ENCODE measurements around the gene CH25H.

The CH25H gene

GRCh38 chr10:89216056-89216455 is 8.9 kb upstream of the CH25H start:
- H3K4me3 ChIP-seq (ENCODE audit: low read depth, low read length): no peak overlapping the region
- no peak overlapping the region for H3K27ac ChIP-seq
- DNase-seq: no peak
- TF ChIP-seq CTCF (IDR thresholded peaks at IDR 0.05; ENCODE audit: low read depth, low read length, missing control alignments): no peak
- in situ Hi-C loops (cut with HindIII; ENCODE audit: low pct_ligation_motif_present, low sequenced_read_pairs): loop anchor here (25.0 kb wide), 1 partner anchor 204 kb away; no protein-coding TSS in a partner anchor
- H3K27me3 ChIP-seq (replicated peaks): no peaks in the 10 kb centered on the region
- H3K36me3 ChIP-seq (replicated peaks): no peaks in the 10 kb centered on the region

GRCh38 chr10:89215511-89215910 is 8.4 kb upstream of the CH25H start:
- in situ Hi-C loops (cut with HindIII; ENCODE audit: low pct_ligation_motif_present, low sequenced_read_pairs): loop anchor here (25.0 kb wide), 1 partner anchor 203 kb away; no protein-coding TSS in a partner anchor
- Histone ChIP-seq H3K4me3 (ENCODE audit: low read depth, low read length) (no peak overlapping the region), H3K27me3 (replicated peaks) (no peaks in the 10 kb centered on the region), H3K36me3 (replicated peaks) (no peaks in the 10 kb centered on the region), H3K27ac (no peak overlapping the region)
- no peak for TF ChIP-seq CTCF (IDR thresholded peaks at IDR 0.05; ENCODE audit: low read depth, low read length, missing control alignments)
- no peak for DNase-seq

- no peak for TF ChIP-seq CTCF (IDR thresholded peaks at IDR 0.05; ENCODE audit: low read depth, low read length, missing control alignments)
These were observed 7.5 kb upstream of the CH25H start for GRCh38 chr10:89214566-89215165.

GRCh38 chr10:89213191-89213808 is 6.2 kb upstream of the CH25H start:
- in situ Hi-C loops (cut with HindIII; ENCODE audit: low pct_ligation_motif_present, low sequenced_read_pairs): loop anchor here (25.0 kb wide), 1 partner anchor 201 kb away; no protein-coding TSS in a partner anchor
- Histone ChIP-seq H3K27me3 (replicated peaks) (no peaks in the 10 kb centered on the region), H3K27ac (no peak overlapping the region), H3K36me3 (replicated peaks) (no peaks in the 10 kb centered on the region), H3K4me3 (ENCODE audit: low read depth, low read length) (no peak overlapping the region)
- DNase-seq: no peak
- peak; percentile 60 for TF ChIP-seq CTCF (IDR thresholded peaks at IDR 0.05; ENCODE audit: low read depth, low read length, missing control alignments)

More at GRCh38 chr10:89214566-89215165, 7.5 kb upstream of the CH25H start:
- no peak overlapping the region for H3K27ac ChIP-seq
- H3K27me3 ChIP-seq (replicated peaks): no peaks in the 10 kb centered on the region
- no peaks in the 10 kb centered on the region for H3K36me3 ChIP-seq (replicated peaks)
- in situ Hi-C loops (cut with HindIII; ENCODE audit: low pct_ligation_motif_present, low sequenced_read_pairs): loop anchor here (25.0 kb wide), 1 partner anchor 202 kb away; no protein-coding TSS in a partner anchor
- no peak overlapping the region for H3K4me3 ChIP-seq (ENCODE audit: low read depth, low read length)
- no peak for DNase-seq

- DNase-seq: no peak
- H3K4me3 ChIP-seq (ENCODE audit: low read depth, low read length): no peak overlapping the region
- H3K36me3 ChIP-seq (replicated peaks): no peaks in the 10 kb centered on the region
- H3K27me3 ChIP-seq (replicated peaks): peaks cover 6% of the 10 kb centered on the region
- in situ Hi-C loops (cut with HindIII; ENCODE audit: low pct_ligation_motif_present, low sequenced_read_pairs): loop anchor here (25.0 kb wide), 1 partner anchor 199 kb away; no protein-coding TSS in a partner anchor
- no peak overlapping the region for H3K27ac ChIP-seq
- no peak for TF ChIP-seq CTCF (IDR thresholded peaks at IDR 0.05; ENCODE audit: low read depth, low read length, missing control alignments)
These were observed 3.8 kb upstream of the CH25H start for GRCh38 chr10:89210794-89211425.
